ENCODE results near the gene DNASE2B. TPM values are rescaled to one million over a fixed set of nuclear protein-coding genes. Genes with fewer than 3 reads are reported as not detected.

Gene DNASE2B
- total and polyA plus RNA-seq, 2 experiments from 2014 or later, result not detected

DNA sequence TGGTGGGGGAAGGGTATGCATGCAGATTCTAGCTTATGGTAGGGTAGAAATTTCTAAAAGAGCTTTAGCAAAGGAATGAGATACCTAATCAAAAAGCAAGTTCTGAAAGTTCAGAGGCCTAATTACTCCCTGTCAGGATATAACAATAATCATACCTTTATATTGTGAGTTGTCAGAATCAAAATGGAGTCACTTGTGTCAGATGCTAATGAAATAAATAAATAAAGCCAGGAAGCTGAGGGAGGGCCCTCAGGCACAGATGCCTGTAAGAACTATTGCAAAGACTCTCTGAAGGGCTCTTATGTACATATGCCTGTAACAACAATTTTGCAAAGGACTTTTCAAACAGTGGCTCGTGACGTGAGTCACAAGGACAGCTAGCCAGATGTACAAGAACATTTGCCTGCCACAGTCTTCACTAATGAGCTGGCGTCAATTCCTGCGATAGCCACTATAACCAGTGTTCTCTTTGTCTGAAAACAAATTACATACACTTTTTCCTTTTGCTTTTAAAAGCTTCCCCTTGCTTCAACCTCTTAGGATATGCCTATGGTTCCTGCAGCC, 27.4 kb upstream of the DNASE2B start:
- H3K36me3 ChIP-seq (ENCODE audit: insufficient read depth), result no peaks in the 10 kb centered on the region
- H4K20me1 ChIP-seq (replicated peaks; ENCODE audit: insufficient read depth), result no peaks in the 10 kb centered on the region
- no peak overlapping the region for H3K4me3 ChIP-seq
- TF ChIP-seq, protein P1, sequence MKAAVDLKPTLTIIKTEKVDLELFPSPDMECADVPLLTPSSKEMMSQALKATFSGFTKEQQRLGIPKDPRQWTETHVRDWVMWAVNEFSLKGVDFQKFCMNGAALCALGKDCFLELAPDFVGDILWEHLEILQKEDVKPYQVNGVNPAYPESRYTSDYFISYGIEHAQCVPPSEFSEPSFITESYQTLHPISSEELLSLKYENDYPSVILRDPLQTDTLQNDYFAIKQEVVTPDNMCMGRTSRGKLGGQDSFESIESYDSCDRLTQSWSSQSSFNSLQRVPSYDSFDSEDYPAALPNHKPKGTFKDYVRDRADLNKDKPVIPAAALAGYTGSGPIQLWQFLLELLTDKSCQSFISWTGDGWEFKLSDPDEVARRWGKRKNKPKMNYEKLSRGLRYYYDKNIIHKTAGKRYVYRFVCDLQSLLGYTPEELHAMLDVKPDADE (IDR thresholded peaks at IDR 0.05), result no peak
- TF ChIP-seq POLR2AphosphoS5 (IDR thresholded peaks at IDR 0.05; ENCODE audit: low read depth), result no peak
- TF ChIP-seq ZNF331 (CRISPR knock-in tag; IDR thresholded peaks at IDR 0.05; ENCODE audit: low read depth), result no peak
- TF ChIP-seq EZH2phosphoT487 (IDR thresholded peaks at IDR 0.05; ENCODE audit: unreplicated experiment), result no peak
- TF ChIP-seq, protein P2, sequence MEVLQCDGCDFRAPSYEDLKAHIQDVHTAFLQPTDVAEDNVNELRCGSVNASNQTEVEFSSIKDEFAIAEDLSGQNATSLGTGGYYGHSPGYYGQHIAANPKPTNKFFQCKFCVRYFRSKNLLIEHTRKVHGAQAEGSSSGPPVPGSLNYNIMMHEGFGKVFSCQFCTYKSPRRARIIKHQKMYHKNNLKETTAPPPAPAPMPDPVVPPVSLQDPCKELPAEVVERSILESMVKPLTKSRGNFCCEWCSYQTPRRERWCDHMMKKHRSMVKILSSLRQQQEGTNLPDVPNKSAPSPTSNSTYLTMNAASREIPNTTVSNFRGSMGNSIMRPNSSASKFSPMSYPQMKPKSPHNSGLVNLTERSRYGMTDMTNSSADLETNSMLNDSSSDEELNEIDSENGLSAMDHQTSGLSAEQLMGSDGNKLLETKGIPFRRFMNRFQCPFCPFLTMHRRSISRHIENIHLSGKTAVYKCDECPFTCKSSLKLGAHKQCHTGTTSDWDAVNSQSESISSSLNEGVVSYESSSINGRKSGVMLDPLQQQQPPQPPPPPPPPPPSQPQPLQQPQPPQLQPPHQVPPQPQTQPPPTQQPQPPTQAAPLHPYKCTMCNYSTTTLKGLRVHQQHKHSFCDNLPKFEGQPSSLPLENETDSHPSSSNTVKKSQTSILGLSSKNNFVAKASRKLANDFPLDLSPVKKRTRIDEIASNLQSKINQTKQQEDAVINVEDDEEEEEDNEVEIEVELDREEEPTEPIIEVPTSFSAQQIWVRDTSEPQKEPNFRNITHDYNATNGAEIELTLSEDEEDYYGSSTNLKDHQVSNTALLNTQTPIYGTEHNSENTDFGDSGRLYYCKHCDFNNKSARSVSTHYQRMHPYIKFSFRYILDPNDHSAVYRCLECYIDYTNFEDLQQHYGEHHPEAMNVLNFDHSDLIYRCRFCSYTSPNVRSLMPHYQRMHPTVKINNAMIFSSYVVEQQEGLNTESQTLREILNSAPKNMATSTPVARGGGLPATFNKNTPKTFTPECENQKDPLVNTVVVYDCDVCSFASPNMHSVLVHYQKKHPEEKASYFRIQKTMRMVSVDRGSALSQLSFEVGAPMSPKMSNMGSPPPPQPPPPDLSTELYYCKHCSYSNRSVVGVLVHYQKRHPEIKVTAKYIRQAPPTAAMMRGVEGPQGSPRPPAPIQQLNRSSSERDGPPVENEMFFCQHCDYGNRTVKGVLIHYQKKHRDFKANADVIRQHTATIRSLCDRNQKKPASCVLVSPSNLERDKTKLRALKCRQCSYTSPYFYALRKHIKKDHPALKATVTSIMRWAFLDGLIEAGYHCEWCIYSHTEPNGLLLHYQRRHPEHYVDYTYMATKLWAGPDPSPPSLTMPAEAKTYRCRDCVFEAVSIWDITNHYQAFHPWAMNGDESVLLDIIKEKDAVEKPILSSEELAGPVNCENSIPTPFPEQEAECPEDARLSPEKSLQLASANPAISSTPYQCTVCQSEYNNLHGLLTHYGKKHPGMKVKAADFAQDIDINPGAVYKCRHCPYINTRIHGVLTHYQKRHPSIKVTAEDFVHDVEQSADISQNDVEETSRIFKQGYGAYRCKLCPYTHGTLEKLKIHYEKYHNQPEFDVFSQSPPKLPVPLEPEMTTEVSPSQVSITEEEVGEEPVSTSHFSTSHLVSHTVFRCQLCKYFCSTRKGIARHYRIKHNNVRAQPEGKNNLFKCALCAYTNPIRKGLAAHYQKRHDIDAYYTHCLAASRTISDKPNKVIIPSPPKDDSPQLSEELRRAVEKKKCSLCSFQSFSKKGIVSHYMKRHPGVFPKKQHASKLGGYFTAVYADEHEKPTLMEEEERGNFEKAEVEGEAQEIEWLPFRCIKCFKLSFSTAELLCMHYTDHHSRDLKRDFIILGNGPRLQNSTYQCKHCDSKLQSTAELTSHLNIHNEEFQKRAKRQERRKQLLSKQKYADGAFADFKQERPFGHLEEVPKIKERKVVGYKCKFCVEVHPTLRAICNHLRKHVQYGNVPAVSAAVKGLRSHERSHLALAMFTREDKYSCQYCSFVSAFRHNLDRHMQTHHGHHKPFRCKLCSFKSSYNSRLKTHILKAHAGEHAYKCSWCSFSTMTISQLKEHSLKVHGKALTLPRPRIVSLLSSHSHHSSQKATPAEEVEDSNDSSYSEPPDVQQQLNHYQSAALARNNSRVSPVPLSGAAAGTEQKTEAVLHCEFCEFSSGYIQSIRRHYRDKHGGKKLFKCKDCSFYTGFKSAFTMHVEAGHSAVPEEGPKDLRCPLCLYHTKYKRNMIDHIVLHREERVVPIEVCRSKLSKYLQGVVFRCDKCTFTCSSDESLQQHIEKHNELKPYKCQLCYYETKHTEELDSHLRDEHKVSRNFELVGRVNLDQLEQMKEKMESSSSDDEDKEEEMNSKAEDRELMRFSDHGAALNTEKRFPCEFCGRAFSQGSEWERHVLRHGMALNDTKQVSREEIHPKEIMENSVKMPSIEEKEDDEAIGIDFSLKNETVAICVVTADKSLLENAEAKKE (CRISPR knock-in tag; IDR thresholded peaks at IDR 0.05), result no peak
- no peak for TF ChIP-seq JUNB (IDR thresholded peaks at IDR 0.05; ENCODE audit: unreplicated experiment)
- TF ChIP-seq EZH2 (IDR thresholded peaks at IDR 0.05; ENCODE audit: low read depth, unreplicated experiment), result no peak
- no peak for TF ChIP-seq ZNF114 (CRISPR knock-in tag; IDR thresholded peaks at IDR 0.05)
- TF ChIP-seq, protein P3, sequence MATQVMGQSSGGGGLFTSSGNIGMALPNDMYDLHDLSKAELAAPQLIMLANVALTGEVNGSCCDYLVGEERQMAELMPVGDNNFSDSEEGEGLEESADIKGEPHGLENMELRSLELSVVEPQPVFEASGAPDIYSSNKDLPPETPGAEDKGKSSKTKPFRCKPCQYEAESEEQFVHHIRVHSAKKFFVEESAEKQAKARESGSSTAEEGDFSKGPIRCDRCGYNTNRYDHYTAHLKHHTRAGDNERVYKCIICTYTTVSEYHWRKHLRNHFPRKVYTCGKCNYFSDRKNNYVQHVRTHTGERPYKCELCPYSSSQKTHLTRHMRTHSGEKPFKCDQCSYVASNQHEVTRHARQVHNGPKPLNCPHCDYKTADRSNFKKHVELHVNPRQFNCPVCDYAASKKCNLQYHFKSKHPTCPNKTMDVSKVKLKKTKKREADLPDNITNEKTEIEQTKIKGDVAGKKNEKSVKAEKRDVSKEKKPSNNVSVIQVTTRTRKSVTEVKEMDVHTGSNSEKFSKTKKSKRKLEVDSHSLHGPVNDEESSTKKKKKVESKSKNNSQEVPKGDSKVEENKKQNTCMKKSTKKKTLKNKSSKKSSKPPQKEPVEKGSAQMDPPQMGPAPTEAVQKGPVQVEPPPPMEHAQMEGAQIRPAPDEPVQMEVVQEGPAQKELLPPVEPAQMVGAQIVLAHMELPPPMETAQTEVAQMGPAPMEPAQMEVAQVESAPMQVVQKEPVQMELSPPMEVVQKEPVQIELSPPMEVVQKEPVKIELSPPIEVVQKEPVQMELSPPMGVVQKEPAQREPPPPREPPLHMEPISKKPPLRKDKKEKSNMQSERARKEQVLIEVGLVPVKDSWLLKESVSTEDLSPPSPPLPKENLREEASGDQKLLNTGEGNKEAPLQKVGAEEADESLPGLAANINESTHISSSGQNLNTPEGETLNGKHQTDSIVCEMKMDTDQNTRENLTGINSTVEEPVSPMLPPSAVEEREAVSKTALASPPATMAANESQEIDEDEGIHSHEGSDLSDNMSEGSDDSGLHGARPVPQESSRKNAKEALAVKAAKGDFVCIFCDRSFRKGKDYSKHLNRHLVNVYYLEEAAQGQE (IDR thresholded peaks at IDR 0.05; ENCODE audit: unreplicated experiment), result no peak
- no peak for TF ChIP-seq NANOG (IDR thresholded peaks at IDR 0.05; ENCODE audit: borderline replicate concordance)
- no peak for TF ChIP-seq CREB1 (CRISPR knock-in tag; IDR thresholded peaks at IDR 0.05; ENCODE audit: low read depth)
- TF ChIP-seq, protein P4, sequence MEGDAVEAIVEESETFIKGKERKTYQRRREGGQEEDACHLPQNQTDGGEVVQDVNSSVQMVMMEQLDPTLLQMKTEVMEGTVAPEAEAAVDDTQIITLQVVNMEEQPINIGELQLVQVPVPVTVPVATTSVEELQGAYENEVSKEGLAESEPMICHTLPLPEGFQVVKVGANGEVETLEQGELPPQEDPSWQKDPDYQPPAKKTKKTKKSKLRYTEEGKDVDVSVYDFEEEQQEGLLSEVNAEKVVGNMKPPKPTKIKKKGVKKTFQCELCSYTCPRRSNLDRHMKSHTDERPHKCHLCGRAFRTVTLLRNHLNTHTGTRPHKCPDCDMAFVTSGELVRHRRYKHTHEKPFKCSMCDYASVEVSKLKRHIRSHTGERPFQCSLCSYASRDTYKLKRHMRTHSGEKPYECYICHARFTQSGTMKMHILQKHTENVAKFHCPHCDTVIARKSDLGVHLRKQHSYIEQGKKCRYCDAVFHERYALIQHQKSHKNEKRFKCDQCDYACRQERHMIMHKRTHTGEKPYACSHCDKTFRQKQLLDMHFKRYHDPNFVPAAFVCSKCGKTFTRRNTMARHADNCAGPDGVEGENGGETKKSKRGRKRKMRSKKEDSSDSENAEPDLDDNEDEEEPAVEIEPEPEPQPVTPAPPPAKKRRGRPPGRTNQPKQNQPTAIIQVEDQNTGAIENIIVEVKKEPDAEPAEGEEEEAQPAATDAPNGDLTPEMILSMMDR (conservative IDR thresholded peaks at IDR 0.05; ENCODE audit: low read depth in 2 of 2), result no peak
- TF ChIP-seq STAT1 (IDR thresholded peaks at IDR 0.05; ENCODE audit: unreplicated experiment), result no peak
- DNase-seq (ENCODE audit: low spot score), result no peak
- ATAC-seq, result no peak
- Mint-ChIP-seq H3K36me3 (ENCODE audit: low read depth) (no peaks in the 10 kb centered on the region), H3K4me3 (no peak overlapping the region), H3K4me1 (no peaks in the 10 kb centered on the region), H3K9me3 (no peaks in the 10 kb centered on the region), H3K27me3 (ENCODE audit: insufficient read depth, low read depth, poor library complexity) (peaks cover 2% of the 10 kb centered on the region), H3K27ac (no peak overlapping the region)
- H3K27ac ChIP-seq (ENCODE audit: low read depth), result no peak overlapping the region
- no peaks in the 10 kb centered on the region for H3K79me2 ChIP-seq (replicated peaks; ENCODE audit: insufficient read depth)
- H3K27me3 ChIP-seq (ENCODE audit: insufficient read depth), result no peaks in the 10 kb centered on the region
- H2AFZ ChIP-seq, result no peak overlapping the region
- no peak overlapping the region for H3K4me2 ChIP-seq
- H3K9me2 ChIP-seq (ENCODE audit: insufficient read depth), result peaks cover 10% of the 10 kb centered on the region; the same call in 1 of the 2 replicates
- H3F3A ChIP-seq (replicated peaks; ENCODE audit: low read depth), result no peaks in the 10 kb centered on the region
- no peaks in the 10 kb centered on the region for H3K4me1 ChIP-seq (ENCODE audit: insufficient read depth)
